GM19328 (cell line): ENCODE data around the gene NFE2L1.
A peak's percentile ranks its signal among the peaks of the same experiment; 100 is the strongest.
"Not testable (repeated sequence)": the region's sequence is repeated elsewhere in the genome, so short reads cannot be mapped to it uniquely, and the experiment has no call there.

Experiments
- ATAC-seq: cut with Tn5 transposase; IDR thresholded peaks from one replicate; pipeline ENCODE4 v1.9.1; 2021; ENCODE audit warnings: mild to moderate bottlenecking, moderate library complexity; ENCODE audit not compliant: unreplicated experiment

NFE2L1 gene

DNA sequence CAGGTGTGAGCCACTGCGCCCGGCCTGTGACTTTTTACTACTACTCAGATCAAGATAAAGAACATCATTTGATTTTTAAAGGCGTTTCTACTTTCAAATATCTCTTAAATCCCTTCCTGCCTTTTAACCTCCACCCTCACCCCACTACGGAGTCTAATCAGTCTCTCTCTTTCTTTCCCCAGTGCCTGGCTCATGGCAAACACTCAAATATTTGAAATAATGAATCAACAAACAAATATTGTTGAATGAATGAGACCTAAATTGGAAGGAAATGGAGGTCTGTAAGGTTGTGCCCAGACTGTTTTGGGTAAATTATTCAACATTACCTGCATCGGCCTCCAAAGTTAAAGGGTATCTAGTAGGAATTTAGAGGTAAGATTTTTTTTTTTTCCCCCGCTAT, 25.3 kb upstream of the NFE2L1 start:
- no peak for ATAC-seq

DNA sequence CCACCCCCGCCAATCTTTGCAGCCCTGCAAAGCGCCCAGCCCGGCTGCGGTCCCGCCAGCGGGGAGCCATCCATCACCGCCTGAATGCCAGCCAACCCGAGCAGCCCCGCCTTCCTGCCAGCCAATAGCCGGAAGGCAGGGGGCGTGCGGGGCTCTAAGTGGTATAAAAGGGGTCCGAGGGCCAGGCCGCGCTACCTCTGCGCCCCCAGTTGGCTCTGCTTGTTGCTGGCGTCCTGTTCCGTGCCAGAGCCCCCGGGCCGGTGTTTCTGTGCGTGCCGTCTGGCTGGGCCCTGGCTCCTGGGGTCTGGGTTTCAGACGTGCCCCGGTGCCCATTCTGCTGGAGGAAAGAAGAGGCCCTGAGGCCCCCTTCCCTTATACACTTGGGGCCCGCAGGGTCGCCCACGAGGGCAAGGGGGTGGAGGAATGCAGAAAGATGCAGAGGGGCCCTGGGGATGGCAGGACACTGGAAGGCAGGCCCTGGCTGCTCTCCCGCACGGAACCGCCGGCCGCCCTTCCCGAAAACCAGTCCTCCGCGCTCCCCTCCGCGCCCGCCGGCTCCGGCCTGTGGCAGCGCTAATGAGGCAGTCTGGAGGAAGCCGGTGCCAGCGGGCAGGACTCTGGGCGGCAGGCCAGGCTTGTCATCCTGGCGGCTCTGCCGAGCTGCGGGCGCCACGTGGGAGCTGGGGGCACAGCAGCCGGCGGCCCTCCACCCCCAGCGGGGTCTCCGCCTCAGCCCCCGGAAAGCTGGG, 24.6 kb upstream of the NFE2L1 start:
- ATAC-seq = no peak

DNA sequence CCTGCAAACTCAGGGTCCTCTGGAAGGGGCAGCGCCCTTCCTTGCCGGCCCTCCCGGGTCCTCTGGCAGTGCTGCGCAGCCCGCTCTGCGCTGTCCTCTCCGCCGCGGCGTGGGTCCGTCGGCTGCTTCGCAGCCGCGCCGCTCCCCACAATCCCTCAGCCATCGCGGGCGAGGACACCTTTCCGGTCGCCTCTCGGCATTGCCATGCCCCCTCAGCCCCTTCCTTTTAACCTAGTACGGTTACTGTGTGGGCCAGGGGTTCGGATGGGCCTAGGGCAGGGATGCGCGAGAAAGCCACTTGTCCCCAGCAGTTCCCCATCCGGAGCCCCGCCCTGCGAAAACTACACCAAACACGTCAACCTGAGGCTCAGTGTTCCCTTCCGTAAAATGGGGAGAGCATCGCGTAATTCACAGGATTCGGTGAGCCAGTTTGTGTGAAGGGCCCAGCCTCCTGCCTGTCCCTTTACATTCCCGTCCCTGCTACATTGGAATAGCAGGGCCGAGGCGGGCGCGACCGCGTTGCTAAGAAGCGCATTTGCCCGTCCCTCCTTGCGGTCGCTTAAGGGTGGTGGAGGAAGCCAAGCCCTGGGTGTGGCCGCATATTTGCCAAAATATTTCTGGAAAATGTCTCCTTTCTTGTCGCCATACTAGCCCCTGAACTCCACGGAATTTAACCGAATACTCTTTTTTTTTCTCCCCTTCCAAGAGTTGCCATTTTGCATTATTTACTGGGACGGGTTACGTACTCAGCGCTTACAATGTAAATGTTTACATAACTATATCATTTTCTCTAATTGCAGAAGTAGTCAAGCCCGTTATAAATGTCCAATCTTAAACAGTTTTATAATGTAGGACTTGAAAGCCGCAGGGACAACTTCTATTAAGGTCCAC, 23.8 kb upstream of the NFE2L1 start:
- ATAC-seq = peak; percentile 2

DNA sequence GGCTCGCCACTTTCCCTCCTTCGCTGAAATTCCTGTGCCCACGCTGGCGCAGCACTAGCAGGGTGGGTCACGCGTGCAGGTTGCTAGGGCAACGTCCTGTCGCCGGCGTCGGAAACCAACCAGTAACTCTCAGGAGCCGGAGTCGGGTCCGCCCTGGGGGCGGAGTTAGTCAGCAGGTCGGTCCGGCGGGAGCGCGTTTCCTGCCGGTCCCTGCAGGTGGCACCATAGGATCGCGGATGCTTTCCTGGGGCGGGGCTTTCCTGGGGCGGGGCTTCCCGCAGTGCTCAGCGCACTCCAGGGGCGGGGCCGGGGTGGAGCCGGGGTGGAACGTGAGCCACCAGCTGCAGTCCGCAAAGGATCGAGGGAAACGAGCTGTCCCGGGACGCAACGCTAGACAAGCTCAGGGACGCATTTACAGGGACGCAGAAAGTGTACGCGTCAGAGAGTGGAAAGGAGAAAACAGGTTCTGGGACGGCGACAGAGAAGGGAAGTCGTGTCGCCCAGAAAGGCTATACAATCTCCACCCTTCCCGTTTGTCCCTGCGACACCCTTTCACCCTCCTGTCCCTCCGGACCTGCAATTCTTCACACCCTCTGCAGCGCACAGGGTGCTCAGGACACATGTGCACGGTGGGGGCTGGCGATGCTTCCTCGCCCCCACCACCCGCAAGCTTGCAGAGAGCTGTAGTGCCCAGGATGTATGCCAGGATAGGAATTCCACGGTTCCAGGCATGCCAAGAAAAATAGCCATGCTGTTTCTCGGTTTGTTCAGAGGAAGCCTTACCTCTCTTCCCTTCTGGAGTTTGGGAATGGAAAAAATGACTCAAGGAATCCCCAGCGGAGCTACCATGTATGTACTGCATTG, 22.9 kb upstream of the NFE2L1 start:
- ATAC-seq = peak; percentile 79

DNA sequence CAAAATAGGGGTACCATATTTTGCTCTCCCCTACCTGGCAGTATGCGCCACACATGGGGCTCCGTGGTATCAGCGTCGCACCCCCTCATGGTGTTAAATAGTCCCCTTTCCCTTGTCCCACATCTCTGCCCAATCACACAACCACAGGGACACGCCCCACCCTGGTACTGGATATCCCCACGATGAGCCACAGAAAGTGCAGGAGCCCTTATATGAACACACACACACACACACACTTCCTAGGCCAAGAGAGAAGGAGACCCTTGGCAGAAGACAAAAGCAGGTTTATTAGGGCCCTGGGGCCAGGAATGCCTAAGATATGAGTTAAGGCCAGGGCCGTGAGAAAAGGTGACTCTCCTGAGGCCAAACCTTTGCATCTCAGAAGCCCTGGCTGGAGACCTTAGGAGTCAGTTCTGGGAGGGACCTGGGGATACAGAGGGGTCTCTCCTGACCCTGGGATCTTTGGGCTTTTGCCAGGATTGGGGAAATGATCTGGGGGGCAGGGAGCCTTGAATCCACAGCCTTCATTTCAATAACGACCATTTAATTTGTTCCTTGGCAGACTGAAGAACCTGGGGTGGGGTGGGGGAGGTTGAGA, 22.2 kb upstream of the NFE2L1 start:
- ATAC-seq = no peak

DNA sequence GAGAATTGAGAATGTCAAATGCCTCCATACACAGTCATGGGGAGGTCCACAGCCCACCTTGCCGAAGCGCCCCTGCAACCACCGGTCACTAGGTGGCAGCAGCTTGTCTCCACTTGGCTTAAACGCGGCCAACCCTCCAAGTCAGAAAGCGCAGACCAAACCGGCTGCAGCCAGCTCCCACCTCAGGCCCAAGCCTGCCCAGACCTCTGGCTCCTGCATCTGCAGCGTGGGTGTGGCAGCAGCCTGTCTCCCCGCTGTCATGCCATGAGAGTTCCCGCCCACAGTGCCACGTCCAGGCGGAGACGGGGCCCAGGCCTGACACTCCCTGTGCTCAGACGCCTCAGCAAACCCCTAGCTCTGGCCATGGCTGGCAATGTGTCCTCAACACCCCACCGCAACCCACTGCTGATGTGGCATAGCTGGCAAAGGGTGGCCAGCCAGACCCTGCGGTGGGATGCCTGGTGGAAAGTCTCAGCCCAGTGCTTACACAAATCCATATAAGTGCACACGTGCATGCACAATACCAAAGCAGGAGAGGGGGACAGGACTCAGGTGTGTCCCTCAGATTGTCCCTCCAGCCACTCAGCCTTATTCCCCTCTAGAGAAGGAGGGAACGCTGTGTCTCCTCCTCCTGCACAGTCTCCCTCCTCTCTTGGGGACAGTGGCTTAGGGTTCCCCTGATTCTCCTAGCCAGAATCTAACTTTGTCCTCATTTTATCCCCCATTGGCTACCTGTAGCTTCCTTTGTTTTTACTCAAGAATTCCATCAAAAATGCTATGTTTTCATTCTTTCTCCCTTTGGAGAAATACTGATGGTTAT, 21.4 kb upstream of the NFE2L1 start:
- ATAC-seq = no peak

DNA sequence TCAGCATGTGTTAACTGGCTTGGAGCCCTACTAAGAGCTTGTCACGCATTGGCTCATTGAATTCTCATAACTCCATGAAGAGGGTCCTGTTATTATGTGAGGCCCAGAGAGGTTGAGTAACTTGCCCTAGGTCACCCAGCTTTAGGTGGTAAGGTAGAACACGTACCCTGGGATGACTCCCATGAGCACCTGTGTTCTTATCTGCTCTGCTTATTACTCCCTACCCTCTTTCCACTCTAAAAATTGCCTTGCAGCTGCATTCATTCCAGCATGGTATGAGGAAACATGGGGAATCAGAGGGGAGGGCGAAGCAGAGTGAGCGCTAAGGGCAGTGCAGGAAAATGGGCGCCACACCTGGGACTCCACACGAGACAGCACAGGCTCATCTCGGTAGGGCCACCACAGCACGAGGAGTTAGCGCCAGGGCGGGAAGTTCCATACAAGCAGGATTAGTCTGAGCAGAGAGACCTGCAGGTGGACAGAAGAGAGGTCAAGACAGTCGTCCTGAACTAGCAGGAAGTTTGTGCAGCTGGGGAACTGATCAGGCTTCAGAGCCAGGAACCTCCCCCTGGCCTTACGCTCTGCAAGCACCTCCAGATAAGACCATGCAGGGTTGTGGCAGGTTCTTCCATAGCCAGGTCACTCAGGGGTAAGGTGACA, 20.7 kb upstream of the NFE2L1 start:
- ATAC-seq = no peak

DNA sequence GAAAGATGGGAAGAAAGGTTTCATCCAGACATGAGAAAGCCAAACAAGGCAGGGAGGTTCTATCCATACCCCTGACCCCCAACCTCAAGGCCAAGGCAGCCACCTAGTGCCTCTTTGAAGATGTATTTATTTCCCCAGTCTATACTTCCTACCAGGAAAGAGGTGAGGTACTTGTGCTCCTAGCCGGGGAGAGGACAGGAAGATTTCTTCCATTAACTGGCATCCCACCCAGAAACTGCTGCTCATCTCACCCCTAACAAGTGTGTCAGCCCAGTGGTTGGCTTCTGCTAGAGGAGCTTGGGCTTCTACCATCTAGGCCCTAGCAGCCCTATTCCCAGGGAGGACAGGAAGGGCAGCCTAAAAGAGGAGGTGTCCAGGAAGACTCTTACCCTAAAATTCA, 19.4 kb upstream of the NFE2L1 start:
- no peak for ATAC-seq

DNA sequence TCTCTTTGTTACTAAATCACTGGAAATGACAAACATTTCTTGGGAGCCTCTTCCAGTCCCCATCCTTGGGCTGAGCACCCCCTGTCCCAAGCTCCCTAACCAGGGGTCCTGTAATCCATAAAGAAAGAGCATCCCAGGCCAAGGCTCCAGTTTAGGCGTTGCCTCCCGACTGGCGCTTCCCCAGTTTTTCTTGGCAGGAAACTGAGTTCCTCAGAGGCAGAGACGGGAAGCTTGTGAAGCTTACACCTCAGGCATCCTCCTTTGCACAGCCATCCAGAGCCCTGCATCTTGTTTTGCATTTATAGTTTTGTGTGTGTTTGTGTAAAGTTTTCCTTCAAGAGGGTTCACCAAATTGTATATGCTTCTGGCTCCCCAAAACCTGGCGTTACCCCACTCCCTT, 17.6 kb upstream of the NFE2L1 start:
- ATAC-seq = no peak

DNA sequence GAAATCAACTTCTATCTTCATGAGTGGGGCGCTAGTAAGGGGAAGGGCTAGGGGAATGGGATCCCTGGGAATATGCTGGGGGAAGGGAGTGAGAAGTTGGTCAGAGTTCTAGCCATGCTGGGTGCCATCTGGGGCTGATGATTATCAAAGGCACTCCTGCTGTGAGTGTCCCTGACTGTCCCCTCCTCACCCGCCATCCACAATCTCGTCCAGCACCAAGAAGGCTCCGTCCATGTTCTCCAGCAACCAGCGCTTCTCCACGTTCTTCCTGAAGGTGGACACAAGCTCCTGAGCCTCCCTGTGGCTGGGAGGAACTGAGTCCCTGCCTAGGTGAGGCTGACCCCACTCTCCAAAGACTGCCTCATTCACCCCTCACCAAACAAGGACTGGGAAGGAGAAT, 16.2 kb upstream of the NFE2L1 start:
- ATAC-seq = no peak

DNA sequence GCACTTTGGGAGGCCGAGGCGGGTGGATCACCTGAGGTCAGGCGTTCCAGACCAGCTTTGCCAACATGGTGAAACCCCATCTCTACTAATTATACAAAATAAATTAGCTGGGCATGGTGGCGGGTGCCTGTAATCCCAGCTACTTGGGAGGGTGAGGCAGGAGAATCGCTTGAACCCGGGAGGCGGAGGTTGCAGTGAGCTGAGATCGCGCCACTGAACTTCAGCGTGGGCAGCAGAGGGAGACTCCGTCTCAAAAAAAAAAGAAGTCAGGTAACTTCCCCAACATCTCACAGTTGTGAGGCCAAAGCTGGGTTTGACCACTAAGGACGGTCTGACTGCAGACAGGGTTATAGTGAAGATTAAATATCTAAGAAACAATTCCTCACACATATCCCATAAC, 13.4 kb upstream of the NFE2L1 start:
- ATAC-seq = not testable (repeated sequence)

DNA sequence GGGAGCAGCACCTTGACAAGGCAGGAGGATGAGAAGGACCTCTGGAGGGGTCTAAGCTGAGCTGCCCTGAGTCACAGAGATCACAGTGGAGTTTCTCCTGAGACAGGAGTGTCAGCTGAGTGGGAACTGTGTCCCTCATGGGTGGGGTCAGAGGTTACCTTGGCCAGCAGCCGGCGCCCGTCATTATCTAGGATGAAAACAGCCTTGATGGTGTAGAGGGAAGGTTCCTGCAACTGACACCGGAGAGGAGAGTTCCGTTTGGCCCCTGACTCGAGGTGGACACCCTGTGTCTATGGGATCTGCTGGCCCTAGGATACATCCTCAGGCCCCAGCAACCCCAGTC, 11.5 kb upstream of the NFE2L1 start:
- no peak for ATAC-seq

DNA sequence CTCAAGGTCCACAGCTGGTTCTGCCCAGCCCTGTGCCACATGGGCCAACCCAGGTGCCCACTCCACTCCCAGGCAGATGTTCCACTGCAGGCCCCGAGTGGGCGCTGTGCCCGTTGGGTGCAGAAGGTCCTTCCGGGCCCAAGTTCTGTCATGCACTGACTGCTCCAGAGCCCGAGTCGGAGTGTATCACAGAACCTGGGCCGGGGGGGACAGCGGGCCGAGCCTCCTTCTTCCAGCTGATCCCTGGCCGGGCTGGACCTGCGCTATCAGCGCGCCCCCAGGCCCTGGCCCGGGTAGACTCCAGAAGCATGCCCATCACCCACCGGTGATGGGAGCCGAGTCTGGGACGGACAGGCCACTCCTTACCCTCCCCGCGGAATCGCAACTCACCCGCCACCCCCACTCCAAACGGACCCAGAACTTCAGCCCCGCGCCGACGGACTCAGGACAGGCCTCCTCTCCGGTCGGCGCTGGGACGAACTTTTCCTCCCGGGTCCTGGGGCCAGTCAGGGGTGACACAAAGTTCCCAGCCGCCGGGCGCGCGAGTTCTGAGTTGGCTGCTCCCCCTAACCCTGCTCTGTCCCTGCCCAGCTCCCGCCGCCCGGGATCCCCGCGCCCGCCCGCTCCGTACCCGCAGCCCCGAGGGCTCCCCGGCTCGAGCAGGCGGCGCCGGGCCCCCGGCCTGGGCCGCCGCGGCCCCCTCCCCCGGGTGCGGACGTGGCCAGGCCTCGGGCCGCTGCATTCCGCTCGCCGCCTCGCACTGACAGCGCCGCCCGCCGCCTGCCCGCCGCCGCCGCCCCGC, 10.9 kb upstream of the NFE2L1 start, which contains the start of gene COPZ2:
Gene COPZ2 (minus strand): TSS at position 762 of the 802 bp plus-strand sequence. CDS start 20 bp downstream, at position 742.
- no peak for ATAC-seq

DNA sequence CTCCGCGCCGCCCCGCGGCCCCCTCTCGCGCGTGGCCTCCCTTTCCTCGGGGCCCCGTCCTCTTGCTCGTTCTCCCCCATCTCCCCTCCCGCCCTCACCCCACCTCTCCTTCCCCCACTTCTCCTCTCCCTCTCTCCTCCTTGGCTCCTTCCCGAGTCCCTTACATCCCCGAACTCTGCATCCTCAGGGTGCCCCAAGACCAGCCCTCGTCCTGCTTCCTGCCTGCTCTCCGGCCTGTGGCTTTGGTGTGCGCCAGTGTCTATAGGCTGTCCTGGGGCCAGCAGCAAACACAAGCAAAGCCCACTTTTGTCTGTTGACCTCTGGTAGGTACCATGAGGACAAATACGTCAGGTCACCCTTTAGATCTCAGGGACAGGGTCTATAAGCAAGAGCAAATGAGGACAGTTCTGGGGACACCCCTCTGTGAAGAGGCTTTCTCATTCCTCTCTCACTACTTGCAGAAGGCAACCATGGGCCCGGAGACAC, 10.3 kb upstream of the NFE2L1 start:
- no peak for ATAC-seq

DNA sequence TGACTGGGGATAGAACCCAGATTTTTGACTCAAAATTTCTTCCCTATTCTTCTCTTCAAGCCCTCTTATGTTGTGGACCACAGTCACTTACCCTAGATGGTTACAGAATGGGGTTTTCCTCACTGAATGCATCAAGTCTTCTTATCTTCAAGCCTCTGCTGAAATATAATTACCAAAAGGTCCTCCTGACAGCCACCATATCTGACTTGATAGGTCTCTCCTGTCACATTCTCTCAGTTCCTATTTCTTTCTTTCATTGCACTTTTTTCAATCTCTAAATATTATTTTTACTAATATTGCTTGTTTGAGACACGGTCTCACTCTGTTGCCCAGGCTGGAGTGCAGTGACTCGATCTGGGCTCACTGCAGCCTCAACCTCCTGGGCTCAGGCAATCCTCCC, 9.5 kb upstream of the NFE2L1 start:
- ATAC-seq = no peak

DNA sequence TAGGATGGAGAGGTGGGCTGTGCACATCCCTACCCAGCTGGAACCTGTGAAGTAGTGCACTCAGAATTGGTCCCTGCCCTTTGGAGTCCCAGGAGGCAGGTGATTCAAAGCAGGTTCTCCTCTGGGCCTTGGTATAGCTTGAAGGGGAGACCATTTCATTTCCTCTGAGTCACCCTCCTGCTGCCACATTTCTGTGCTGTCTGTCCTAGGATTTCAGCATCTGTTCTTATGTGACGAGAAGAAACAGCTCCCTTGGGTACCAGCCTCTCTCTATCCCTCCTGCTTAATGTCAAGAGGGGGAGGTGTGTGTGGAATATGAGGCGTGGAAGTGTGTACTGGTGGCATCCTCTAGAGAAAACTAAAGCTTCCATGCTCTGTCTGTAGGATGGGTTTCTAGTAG, 5.0 kb upstream of the NFE2L1 start:
- no peak for ATAC-seq

DNA sequence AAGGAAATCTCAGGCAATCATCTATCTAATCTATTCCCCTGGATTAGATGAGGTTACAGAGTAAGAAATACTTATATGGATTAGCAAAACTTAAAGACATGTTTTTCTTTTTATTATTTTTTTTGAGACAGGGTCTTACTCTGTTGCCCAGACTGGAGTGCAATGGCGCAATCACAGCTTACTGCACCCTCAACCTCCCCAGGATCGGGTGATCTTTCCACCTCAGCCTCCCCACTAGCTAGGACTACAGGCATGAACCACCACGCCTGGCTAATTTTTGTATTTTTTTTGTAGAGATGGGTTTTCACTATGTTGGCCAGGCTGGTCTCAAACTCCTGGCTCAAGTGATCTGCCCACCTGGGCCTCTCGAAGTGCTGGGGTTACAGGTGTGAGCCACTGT, 3.3 kb upstream of the NFE2L1 start:
- no peak for ATAC-seq

DNA sequence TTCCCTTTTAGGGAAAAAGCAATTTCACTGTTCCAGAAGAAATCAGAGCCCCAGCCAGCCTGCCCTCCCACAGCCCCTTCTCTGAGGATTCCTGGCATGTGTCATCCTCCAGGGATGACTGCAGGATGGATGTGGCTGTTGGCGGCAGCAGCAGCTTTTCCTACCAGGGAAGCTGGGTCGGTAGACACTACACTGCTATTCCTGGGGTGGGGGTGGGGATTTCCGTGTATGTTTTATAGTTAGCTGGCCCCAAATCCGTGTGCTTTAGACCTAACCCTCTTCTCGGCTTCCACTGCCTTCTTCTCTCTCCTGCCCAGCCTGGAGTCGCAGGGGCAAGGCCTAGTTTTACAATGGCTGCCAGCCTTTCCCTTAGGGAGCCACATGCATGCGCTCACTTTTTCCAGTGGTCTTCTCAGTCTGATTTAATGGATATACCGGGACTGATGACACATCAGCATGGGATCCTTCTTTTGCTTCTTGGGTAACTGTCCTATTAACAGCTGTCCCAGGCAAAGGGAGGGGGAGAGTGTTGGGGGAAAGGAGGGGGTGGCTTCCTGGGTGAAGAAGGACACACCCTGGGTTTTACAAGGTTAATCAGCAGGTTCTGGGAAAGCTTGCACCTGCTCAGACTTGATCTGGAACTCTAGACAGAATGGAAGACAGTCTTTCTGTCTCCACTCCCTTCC, 2.7 kb upstream of the NFE2L1 start:
- ATAC-seq = no peak
